Cerebellar cortex (tissue), 1 donor: Measurements from ENCODE around the gene CNP.

Experiments used
- DNase-seq: peaks from one replicate; pipeline ENCODE4 v3.0.0-alpha.2; 2015; ENCODE audit warnings: low spot score

Gene CNP

DNA sequence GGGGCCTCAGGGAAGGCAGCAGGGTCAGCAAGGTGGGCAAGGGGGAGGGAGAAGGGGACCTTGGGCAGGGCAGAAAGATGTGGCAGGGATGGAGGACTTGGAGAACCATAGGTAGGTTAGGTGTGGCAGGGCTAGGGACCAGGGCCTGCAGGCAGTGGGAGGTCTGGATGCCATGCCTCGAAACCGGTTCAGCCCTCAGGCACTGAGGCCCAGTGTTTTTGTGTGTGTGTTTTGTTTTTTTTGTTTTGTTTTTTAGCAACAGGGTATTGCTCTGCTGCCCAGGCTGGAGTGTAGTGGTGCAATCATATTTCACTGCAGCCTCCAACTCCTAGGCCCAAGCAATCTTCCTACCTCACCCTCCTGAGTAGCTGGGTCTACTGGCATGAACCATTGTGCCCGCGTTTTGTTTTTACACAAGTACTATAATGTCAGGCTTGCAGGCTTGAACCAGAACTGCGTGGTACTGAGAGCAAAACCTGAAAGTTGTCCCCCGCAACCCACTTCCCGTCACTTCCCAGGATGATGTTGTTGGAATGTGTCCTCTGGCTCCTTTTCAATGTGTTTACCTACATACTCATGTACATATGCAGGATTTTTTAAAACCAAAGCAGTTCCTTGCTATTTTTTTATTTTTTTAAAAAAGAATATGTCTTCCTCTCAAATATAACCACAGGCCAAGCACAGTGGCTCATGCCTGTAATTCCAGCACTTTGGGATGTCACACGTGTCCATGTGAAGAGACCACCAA lies 23.8 kb upstream of the CNP start:
- DNase-seq = no peak

DNA sequence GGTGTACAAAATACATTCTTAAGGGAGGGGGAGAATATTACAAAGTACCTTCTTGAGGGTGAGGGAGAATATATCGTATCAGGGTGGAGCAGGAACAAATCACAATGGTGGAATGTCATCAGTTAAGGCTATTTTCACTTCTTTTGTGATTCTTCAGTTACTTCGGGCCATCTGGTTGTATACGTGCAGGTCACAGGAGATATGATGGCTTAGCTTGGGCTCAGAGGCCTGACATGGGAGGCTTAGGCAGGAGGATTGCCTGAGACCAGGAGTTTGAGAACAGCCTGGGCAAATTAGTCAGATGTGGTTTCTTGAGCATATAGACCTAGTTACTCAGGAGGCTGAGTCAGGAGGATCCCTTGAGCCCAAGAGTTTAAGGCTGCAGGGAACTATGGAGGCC lies 23.1 kb upstream of the CNP start:
- no peak for DNase-seq

DNA sequence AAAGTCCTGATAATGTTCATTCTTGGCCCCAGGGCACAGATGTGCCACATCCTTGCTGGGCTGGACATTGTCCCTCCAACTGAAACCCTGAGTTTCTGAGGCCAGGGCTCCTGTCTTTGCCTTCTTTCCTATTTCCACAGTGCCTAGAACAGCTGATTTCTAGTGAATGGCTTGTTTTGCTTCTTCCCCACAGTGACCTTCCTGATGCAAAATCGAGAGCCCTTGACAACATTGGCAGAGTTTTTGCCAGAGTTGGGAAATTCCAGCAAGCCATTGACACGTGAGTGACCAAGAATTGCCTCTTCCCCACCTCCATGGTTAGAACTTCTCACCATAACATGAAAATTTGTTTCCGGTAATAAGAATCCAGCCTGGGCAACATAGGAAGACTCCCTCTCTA lies 21.7 kb upstream of the CNP start:
- no peak for DNase-seq

DNA sequence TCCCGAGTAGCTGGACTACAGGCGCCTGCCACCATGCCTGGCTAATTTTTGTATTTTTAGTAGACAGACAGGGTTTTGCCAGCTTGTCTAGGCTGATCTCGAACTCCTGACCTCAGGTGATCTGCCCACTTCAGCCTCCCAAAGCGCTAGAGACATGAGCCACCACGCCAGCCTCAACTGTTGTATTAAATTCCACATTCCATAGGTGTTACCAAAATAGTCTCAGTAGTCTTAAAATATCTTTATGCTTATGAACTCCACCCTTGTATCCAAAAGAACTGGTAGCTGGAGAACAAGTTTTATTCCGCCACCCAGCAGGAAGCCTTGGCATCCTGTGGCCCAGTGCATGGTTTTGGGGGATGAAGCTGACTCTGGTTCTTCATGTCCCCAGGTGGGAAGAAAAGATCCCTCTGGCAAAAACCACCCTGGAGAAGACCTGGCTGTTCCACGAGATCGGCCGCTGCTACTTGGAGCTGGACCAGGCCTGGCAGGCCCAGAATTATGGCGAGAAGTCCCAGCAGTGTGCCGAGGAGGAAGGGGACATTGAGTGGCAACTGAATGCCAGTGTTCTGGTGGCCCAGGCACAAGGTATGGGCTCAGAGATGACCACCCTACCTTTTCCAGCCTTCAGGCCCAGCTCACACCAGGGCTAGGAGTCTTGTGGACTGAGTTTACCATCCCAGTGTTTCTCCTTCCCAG lies 17.7 kb upstream of the CNP start:
- no peak for DNase-seq

DNA sequence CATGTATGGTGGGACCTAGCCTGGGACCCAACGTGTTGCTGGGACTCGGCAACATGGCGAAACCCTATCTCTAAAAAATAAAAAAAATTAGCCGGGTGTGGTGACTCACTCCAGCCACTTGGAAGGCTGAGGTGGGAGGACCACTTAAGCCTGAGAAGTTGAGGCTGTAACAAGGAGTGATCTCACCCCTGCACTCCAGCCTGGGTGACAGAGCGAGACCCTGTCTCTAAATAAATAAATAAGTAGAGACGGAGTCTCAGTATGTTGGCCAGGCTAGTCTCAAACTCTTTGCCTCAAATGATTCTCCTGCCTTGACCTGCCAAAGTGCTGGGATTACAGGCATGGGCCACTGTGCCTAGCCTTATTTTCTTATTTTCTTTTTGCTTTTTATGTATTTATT lies 10.1 kb upstream of the CNP start:
- DNase-seq = no peak

DNA sequence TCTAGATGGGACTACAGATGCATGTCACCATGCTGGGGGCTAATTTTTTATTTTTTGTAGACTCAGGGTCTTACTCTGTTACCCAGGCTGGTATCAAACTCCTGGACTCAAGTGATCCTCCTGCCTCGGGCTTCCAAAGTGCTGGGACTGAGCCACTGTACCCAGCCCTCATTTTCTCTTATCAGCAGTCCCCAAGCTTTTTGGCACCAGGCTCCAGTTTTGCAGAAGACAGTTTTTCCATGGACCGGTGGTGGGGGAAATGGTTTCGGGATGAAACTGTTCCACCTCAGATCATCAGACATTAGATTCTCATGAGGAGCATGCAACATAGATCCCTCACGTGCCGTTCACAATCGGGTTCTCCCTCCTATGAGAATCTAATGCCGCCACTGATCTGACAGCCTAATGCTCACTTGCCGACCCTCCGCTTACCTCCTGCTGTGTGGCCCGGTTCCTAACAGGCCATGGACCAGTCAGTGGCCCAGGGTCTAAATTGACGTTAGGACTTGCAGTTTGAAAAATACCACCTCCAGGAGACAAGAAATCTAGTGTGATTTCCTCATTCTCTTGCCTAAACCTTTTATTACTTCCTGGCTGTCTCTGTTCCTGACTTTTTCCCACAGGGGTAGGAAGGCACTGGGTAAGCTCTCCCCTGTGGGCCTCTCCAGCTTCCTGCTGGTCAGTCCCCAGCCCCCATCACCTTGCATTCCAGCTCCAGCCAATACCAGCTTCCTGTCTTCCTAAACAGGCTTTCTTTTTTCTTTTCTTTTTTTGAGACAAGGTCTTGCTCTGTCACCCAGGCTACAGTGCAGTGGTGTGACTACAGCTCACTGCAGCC lies 9.3 kb upstream of the CNP start:
- DNase-seq = no peak

DNA sequence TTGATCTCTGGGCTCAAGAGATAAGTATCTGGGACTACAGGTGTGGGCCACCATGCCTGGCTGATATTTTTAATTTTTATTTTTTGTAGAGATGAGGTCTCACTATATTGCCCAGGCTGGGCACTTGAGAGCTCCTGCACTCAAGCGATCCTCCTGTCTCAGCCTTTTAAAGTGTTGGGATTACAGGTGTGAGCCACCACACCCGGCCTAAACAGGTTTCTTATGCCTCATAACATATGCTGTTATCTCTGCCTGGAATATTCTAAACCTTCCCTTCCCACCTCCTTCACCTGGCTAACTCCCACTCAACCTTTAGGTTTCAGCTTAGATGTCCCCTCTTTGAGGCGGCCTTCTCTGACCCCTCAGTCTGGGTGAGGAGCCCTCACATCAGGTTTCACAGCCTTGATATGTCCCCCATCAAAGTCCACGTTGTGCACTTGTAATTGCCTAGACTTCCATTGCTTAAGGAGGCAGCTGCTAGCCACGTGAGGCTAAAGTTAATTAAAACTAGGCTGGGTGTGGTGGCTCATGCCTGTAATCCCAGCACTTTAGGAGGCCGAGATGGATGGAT lies 8.6 kb upstream of the CNP start:
- DNase-seq = no peak

DNA sequence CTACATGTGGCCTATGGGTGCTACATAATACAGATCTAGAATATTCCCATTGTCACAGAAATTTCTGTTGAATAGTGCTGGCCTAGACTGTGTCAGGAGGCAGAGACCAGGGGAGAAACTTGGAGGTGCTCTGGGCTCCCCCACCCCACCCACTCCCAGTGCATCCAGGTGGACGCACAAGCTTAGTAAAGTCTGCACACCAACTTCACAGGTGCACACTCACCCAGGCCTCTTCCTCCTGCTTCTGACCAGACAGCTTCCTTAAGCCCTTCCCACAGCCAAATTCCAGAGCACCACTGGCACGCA lies 7.6 kb upstream of the CNP start:
- DNase-seq = no peak

DNA sequence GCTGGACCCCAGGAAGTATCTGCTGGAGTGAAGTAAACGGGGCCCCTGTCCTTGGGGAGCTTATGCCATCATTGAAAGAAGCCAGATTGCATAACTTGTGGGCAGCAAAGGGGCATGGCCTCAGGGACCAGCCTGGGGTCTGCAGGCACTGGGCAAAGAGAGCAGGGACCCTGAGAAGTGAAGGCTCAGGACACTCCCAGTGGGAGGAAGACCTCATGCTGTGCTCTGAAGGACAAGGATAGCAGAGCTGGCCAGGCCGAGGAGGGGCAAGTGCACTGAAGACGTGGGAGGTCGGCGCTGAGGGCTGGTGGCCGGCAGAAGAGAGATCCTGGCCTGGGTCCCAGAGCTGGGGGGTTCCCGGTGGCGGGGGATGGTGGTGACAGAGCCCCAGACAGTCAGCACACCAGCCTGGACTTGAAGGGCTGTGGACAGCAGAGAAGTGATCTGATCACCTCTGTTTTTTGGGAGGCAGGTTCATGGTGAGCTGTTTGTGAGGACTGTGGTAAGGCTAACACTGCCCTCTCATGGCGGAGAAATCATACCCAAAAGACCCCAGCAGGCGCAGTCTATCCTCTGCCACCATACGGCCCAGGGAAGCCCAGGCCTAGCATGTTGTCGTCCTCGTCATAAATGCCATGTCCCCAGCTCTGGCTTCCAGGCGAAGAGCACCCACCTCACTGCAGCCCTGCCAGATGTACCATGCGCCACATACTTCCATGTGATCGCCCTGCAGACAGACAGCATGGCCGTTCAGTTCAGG lies 7.1 kb upstream of the CNP start:
- DNase-seq = peak; percentile 61

DNA sequence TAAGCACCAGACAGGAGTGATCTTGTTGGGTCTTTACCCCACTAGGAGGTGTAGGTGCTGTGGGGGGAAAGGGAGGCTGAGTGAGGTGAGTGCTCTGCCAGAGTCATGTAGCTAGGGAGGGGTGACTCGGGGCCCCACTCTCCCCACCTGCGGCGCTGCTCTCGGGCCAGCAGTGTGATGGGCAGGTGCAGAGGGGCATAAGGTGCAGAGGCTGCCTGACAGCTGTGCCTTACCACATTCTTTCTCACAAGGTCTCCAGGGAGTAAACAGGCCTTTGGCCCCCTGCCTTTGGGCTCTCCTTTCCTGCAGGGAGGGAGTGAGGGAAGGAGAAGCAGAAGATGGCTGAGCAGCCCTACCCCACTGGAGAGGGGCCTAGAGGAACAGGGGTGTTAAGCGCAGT lies 4.5 kb upstream of the CNP start:
- no peak for DNase-seq

DNA sequence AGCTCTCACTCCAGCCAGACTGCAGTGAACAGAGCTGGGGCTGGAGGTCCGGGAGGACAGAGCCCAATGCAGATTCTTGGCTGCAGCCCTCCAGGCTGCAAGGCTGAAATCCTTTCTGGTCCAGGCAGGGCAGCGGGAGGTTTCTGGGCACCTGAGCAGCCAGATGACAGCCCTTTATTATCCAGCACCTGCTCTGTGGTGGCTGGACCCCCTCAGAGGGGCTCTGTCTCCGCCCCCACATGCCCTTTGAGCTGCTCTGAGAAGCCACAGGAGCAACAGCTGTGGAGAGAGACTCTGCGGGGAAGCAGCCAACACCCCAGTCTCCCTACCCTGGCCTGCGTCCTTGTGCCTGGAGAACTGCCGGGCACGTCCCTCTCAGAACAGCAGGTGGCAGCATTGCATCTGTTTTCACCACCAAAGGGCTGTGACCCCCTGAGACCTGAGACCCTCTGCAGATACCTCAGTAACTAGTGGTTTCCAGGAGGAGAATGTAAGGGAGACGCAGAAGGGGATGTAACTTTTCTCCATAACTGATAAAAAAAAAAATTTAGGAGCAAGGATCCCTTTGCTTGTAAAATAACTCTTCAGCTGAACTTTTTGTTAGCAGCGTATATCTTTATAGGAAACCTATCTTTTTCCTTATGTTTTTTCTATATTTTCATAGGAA lies 3.7 kb upstream of the CNP start:
- peak; percentile 82 for DNase-seq

DNA sequence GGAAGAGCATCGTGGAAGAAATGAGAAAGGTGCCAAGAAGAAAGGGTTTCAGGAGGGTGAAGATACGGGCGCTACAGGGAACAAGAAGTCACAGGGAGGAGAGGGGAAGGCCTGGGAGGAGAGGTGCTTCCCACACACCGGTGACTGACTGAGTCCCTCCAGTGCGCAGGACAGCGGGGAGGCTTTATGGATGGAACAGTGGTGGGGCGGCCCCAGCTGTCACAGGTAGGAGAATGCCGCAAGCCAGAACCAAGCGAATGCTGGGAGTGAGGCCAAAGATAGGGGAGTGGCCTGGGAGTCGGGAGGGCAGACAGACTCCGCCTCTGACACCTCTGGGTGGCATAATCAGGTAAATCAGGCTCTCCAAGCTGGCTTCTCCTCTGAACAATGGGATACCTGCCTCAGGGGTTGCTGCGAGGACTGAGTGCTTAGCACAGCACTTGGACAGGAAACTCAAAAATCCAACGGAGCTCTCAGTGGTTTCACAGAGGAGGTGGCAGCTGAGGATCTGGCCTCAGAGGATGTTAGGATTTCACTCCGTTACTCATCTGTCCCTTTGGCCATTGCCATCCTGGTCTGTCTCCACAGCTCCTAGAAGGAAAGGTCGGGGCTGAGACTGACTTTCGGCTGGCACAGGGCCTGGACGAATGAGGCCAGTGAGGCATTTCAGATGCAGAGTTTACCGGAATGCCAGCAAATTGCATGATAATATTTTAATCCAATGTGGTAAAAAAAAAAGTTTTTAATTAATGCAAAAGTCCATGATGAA lies 717 bp upstream of the CNP start:
- peak; percentile 81 for DNase-seq

DNA sequence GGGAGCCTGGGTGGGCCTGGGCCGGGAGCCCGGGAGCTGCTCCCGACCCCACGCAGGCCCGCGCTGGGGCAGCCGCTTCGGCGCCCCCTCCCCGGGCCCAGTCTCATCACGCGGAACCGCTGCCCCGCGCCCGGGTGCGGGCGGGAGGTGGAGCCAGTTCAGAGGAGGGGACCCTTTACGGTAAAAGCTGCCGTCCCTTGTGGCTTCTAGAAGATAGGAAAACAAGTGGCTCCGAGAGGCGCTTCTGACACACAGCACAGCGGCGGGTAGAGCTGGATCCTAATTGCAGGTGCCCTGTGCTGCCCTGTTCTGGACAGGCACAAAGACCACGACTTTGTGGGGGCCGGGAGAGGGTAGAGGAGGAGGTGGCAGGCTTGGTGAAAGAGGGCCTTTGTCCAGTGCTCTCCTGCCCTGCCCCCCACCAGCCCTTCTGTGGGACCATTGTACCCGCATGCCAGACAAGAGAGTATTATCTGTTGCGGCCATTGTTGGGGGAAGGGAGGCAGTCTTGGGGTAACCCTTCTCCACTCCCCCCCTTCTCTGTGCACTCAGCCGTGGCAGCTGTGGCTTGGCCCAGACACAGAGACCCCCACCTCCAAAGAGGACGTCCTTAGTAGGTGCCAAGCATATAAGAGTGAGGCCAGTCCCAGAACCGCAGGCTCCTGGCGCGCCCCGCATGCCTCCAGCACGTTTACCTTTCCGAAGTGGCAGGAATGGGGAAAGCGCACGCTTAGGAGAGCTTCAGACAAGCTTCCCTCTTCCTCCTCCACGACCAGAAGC lies 736 bp downstream of the CNP start:
- DNase-seq = no peak

DNA sequence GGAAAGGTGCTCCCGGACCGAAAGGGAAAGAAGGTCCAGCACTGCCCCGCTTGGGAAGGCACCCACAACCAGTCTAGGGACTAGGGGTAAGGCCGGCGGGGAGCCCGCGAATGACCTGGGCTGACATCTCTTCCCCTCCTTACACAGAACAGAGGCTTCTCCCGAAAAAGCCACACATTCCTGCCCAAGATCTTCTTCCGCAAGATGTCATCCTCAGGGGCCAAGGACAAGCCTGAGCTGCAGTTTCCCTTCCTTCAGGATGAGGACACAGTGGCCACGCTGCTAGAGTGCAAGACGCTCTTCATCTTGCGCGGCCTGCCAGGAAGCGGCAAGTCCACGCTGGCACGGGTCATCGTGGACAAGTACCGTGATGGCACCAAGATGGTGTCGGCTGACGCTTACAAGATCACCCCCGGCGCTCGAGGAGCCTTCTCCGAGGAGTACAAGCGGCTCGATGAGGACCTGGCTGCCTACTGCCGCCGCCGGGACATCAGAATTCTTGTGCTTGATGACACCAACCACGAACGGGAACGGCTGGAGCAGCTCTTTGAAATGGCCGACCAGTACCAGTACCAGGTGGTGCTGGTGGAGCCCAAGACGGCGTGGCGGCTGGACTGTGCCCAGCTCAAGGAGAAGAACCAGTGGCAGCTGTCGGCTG lies 1.5 kb downstream of the CNP start:
- DNase-seq = no peak

DNA sequence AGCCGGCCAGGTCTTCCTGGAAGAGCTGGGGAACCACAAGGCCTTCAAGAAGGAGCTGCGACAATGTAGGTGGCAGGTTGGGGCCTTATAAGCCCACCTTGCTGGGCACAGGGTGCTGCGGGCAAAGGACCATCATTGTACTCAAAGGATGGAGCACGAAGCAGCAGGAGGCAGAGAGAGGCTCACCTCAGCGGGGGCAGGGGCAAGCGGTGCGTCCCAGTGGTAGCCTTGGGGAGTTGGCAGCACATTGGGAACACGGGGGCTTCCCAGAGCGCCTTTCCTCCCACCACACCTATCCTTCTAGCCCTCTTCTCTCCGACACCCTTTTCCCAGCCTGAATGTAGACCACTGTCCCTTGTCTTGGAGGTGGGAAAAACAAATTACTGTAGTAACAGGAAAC lies 2.1 kb downstream of the CNP start:
- no peak for DNase-seq

DNA sequence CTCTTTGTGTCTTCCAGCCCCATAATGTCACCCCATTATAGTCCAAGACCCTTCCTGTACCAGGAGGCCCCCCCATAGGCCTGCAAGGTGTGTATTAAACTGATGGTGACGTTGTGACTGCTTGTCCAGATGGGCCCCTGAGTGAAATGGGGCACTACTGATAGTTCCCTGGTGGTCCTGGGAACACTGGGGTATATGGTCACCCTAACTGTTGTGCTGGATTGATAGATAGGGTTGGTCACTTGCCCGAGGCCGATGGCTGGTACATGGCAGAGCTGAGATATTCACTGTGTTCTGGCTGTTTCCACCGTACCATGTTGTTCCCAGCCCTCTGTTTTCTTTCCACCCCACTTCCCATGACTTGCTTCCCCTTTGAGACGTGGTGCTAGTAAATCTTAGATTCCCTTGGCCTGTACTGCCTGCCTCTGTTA lies 4.3 kb downstream of the CNP start:
- DNase-seq = no peak

DNA sequence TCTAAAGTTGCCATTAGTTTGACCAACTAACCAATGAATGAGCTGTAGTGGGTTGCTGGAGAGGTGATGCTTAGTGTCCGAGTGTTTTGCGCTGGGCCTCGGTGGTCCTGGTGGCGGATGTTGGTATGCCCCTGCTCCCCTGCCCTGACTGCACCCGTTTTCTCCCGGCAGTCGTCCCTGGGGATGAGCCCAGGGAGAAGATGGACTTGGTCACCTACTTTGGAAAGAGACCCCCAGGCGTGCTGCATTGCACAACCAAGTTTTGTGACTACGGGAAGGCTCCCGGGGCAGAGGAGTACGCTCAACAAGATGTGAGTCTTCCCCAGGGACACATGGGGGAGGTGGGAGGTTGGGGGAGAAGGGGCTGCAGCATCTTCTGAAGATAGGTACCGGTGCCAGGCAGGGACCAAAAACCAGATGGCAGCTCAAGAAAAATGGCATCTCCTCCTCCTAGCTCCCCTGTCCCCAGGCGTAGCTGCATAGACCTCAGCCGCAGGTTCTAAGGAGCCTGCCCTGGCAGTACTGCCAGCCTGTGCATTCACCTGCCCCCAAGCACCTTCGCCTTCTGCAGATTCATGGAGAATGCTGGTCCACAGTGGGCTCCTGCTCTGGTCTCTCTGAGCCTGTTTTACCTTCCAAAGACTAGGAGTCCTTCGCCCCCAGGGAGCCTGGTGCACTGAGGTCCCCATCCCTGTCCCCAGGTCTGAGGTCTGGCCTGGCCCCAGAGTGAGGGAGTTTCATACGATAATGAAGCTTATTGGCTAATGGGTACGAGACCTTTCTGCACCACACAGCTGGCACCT lies 5.3 kb downstream of the CNP start:
- DNase-seq = no peak

DNA sequence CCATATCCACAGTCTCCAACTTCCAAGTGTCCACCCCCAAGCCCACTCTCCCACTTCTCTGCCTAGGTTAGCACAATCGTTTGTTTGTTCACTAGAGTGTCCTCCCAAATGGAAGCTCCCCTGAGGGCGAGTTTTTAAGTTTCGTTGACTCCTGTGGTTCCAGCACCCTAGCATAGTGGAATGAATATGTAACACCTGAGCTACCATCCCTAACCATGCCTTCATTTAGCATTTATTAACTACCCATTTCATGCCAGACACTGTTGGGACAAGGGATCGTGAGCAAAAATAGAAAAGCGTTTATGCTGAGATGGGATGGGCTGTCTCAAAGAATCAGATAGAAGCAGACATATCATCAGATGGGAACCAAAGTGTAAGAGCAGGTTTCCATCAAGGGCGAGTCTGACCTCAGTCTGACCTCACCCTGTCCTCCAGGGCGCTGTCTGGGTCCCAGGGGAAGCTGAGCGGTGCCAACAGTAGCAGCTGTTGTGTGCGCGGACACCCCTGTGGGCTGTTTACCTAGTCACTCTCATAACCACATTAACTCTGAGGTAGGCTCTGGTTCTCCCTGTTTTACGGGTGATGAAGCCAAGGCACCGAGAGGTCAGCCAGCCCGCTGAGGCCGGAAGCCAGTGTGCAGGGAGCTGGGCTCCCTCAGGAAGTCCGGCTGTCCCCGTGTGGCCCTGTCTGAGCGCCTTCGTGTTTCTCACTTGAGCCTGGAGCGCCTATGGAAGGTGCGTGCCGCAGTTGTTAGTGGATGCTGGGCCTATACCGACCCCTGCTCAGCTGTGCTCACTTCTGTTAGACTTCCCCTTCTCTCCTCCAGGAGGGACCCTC lies 6.2 kb downstream of the CNP start:
- DNase-seq = no peak
